Measurements from ENCODE around the gene FZR1. TPM values are rescaled to one million over a fixed set of nuclear protein-coding genes. Genes with fewer than 3 reads are reported as not detected.

Gene FZR1
- total and polyA plus RNA-seq, 2 of the 4 experiments (the other 2 are of a cell fraction): 21.5 to 47.8 TPM

DNA sequence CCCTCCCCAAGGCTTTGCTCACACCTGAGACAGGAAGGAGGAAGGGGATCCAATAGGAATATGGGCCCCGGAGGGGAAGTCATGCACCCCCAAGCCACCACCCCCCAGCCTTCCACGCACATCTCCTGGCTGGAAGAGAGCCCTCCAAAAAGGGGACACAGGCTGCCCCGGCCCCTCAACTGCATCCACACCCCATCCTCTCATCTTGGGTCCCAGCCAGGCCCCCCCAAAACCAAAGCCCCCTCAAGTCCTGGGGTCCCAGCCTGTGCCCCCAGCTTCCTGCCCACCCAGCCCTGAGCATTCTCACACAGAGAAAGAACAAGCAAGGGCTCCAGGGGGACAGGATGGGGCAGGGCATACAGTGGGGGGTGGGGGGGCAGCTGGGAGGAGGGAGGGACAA, 37.9 kb upstream of the FZR1 start:
- Histone ChIP-seq H3K27me3 (ENCODE audit: control insufficient read depth, insufficient read depth, low read length) (no peaks in the 10 kb centered on the region), H2AK5ac (ENCODE audit: low read depth, low read length) (no peak overlapping the region), H3K36me3 (ENCODE audit: control insufficient read depth, insufficient read depth, low read length) (peaks cover 11% of the 10 kb centered on the region), H3K79me1 (ENCODE audit: low read depth in 1 of 2, low read length in 2 of 2) (peaks cover 0 to 26% of the 10 kb centered on the region in 2 experiments; a peak in 3 of 4 replicates), H3K9ac (ENCODE audit: low read depth, low read length) (no peak overlapping the region), H2BK120ac (ENCODE audit: low read depth, low read length) (no peak overlapping the region), H4K91ac (ENCODE audit: insufficient read depth, low read depth, low read length) (no peak overlapping the region), H2BK5ac (ENCODE audit: low read depth, low read length, poor library complexity, severe bottlenecking) (no peak overlapping the region), H2AFZ (replicated peaks; ENCODE audit: low read length, poor library complexity) (no peak overlapping the region), H3K9me3 (ENCODE audit: control insufficient read depth, insufficient read depth, low read length) (no peaks in the 10 kb centered on the region), H3K4me2 (ENCODE audit: low read depth, low read length) (no peak overlapping the region), H2BK15ac (ENCODE audit: low read depth, low read length) (no peak overlapping the region), H3K56ac (ENCODE audit: extremely low read depth, insufficient read depth, low read length) (no peak overlapping the region), H3K9me1 (ENCODE audit: insufficient read depth, low read length) (no peaks in the 10 kb centered on the region), H2AK9ac (replicated peaks; ENCODE audit: low read depth, low read length, poor library complexity) (no peak overlapping the region), H4K8ac (ENCODE audit: low read depth in 2 of 2, low read length in 2 of 2) (no peak overlapping the region), H2BK20ac (ENCODE audit: low read depth, low read length) (no peak overlapping the region), H3K23ac (ENCODE audit: low read depth, low read length) (no peak overlapping the region), H3K27ac (ENCODE audit: insufficient read depth, low read length) (no peak overlapping the region), H3K4ac (ENCODE audit: low read depth, low read length) (no peak overlapping the region), H3K4me3 (ENCODE audit: insufficient read depth, low read depth, low read length) (no peak overlapping the region), H3K14ac (replicated peaks; ENCODE audit: low read depth, low read length) (no peak overlapping the region), H3K18ac (ENCODE audit: low read depth, low read length) (no peak overlapping the region), H4K20me1 (ENCODE audit: insufficient read depth, low read length) (peaks cover 17% of the 10 kb centered on the region), H3K4me1 (ENCODE audit: control insufficient read depth, insufficient read depth, low read length) (no peaks in the 10 kb centered on the region), H4K5ac (ENCODE audit: low read depth, low read length) (no peak overlapping the region)
- dilution Hi-C loops (cut with HindIII; ENCODE audit: low sequenced_read_pairs, unreplicated experiment) (no loop called here), intact Hi-C loops (cut with micrococcal nuclease) (no loop called here), in situ Hi-C loops (cut with MboI; ENCODE audit: low sequenced_read_pairs) (no loop called here)
- POLR2A ChIA-PET (ENCODE audit: unreplicated experiment): no interaction called here
- ATAC-seq (ENCODE audit: low read depth) (no peak), DNase-seq (no peak)
- CTCF ChIA-PET: no interaction called here
- no CpG with 5 or more reads among the region's 3 CpGs for WGBS, 2 experiments (ENCODE audit: extremely low coverage in 2 of 2, insufficient read length in 1 of 2)
- BruUV-seq (replicated peaks): no TSS peak
- TF ChIP-seq ELK1 (IDR thresholded peaks at IDR 0.05; ENCODE audit: borderline replicate concordance, low read depth, low read length) (no peak), BHLHE40 (IDR thresholded peaks at IDR 0.05; ENCODE audit: low read depth, low read length) (no peak), CEBPB (IDR thresholded peaks at IDR 0.05; ENCODE audit: low read depth, low read length) (no peak)

Measured in IMR-90 (cell line).